ENCODE data around the gene CDRT15L2.
"Not testable (repeated sequence)": the region's sequence is repeated elsewhere in the genome, so short reads cannot be mapped to it uniquely, and the experiment has no call there.

DNA sequence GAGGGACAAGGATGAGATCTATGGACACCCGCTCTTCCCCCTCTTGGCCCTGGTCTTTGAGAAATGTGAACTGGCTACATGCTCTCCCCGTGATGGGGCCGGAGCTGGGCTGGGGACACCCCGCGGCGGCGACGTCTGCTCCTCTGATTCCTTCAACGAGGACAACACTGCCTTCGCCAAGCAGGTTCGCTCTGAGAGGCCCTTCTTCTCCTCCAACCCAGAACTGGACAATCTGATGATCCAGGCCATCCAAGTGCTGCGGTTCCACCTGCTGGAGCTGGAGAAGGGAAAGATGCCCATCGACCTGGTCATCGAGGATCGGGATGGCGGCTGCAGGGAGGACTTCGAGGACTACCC is 9.9 kb downstream of the CDRT15L2 start:
- not testable (repeated sequence) for TF ChIP-seq ZFP36 (IDR thresholded peaks at IDR 0.05; ENCODE audit: low read depth, low read length, partially characterized antibody); CHD4 (IDR thresholded peaks at IDR 0.05; ENCODE audit: insufficient read depth, insufficient replicate concordance, low read depth, low read length, poor library complexity, severe bottlenecking); POLR3A (IDR thresholded peaks at IDR 0.05; ENCODE audit: borderline replicate concordance, extremely low read depth, insufficient read depth, insufficient read length); POLR2AphosphoS2 (IDR thresholded peaks at IDR 0.05; ENCODE audit: low read length); ZBTB33 (CRISPR knock-in tag; IDR thresholded peaks at IDR 0.05)
- TF ChIP-seq, protein P1, sequence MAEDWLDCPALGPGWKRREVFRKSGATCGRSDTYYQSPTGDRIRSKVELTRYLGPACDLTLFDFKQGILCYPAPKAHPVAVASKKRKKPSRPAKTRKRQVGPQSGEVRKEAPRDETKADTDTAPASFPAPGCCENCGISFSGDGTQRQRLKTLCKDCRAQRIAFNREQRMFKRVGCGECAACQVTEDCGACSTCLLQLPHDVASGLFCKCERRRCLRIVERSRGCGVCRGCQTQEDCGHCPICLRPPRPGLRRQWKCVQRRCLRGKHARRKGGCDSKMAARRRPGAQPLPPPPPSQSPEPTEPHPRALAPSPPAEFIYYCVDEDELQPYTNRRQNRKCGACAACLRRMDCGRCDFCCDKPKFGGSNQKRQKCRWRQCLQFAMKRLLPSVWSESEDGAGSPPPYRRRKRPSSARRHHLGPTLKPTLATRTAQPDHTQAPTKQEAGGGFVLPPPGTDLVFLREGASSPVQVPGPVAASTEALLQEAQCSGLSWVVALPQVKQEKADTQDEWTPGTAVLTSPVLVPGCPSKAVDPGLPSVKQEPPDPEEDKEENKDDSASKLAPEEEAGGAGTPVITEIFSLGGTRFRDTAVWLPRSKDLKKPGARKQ (CRISPR knock-in tag; IDR thresholded peaks at IDR 0.05) = not testable (repeated sequence)
